OCI-LY7 (cell line): ENCODE measurements around the gene RNF5. TPM values are rescaled to one million over a fixed set of nuclear protein-coding genes. Genes with fewer than 3 reads are reported as not detected.

Experiments used
- BruUV-seq: library from RNA; stranded (reverse); fragments of 400-500 nt; replicated peaks from 2 replicates; lab custom pipeline; 2021; lab: Mats Ljungman, UMichigan
- CTCF ChIA-PET: fragments of 300-600 bp; sonication (Branson Sonifier 250); formaldehyde crosslinking; loops from one replicate; lab custom pipeline; 2022; ENCODE audit warnings: antibody characterized with exemption; ENCODE audit not compliant: unreplicated experiment; lab: Charles Lee
- POLR2A ChIA-PET: fragments of 300-600 bp; sonication (Branson Sonifier 250); formaldehyde crosslinking; loops from one replicate; lab custom pipeline; 2022; ENCODE audit warnings: antibody characterized with exemption; lab: Charles Lee
- DNase-seq: peaks from one replicate; pipeline ENCODE4 v3.0.0-alpha.2; 2015; ENCODE audit warnings: low spot score
- H2AFZ ChIP-seq: fragments of 200-600 bp; sonication (generic), shearing (Covaris generic); 2 replicates; pipeline ENCODE4 v1.6.1; 2014; ENCODE audit warnings: mild to moderate bottlenecking, antibody characterized with exemption, low read length, moderate library complexity
- H3K27ac ChIP-seq: fragments of 200-600 bp; sonication (generic); 2 replicates; pipeline ENCODE4 v1.5.1; 2014; ENCODE audit warnings: mixed run types, low read depth, mild to moderate bottlenecking, moderate library complexity, low read length, inconsistent platforms; ENCODE audit not compliant: poor library complexity, severe bottlenecking
- H3K36me3 ChIP-seq: fragments of 200-600 bp; sonication (generic); 2 replicates; pipeline ENCODE4 v1.6.1; 2014; ENCODE audit warnings: mild to moderate bottlenecking, antibody characterized with exemption, low read length, moderate library complexity, mixed read lengths; ENCODE audit not compliant: insufficient read depth
- H3K4me1 ChIP-seq: fragments of 200-600 bp; sonication (generic); 2 replicates; pipeline ENCODE4 v1.5.1; 2014; ENCODE audit warnings: mild to moderate bottlenecking, low read length; ENCODE audit not compliant: insufficient read depth, poor library complexity, severe bottlenecking
- H3K4me2 ChIP-seq: fragments of 200-600 bp; sonication (generic); 2 replicates; pipeline ENCODE4 v1.6.1; 2014; ENCODE audit warnings: mild to moderate bottlenecking, low read length
- H3K4me3 ChIP-seq: fragments of 200-600 bp; sonication (generic); 2 replicates; pipeline ENCODE4 v1.5.1; 2014; ENCODE audit warnings: mild to moderate bottlenecking, low read depth, low read length; ENCODE audit not compliant: poor library complexity, severe bottlenecking
- H3K79me2 ChIP-seq: fragments of 200-600 bp; sonication (generic); 2 replicates; pipeline ENCODE4 v1.6.1; 2016; ENCODE audit warnings: low read depth, mild to moderate bottlenecking, low read length, moderate library complexity, mixed read lengths; ENCODE audit not compliant: insufficient read depth
- H3K9me2 ChIP-seq: fragments of 200-600 bp; sonication (generic); 2 replicates; pipeline ENCODE4 v1.6.1; 2016; ENCODE audit warnings: mild to moderate bottlenecking, low read length, mixed read lengths; ENCODE audit not compliant: insufficient read depth
- H3K9me3 ChIP-seq: fragments of 200-600 bp; sonication (generic); 2 replicates; pipeline ENCODE4 v1.6.1; 2014; ENCODE audit warnings: mild to moderate bottlenecking, mixed run types, low read length, mixed read lengths
- H4K20me1 ChIP-seq: fragments of 200-600 bp; sonication (generic); 2 replicates; pipeline ENCODE4 v1.6.1; 2014; ENCODE audit warnings: mild to moderate bottlenecking, antibody characterized with exemption, low read length, moderate library complexity, mixed read lengths; ENCODE audit not compliant: insufficient read depth
- EZH2phosphoT487 ChIP-seq: fragments of 200-600 bp; sonication (generic); IDR thresholded peaks from 2 replicates; pipeline ENCODE4 v1.6.1; 2018; ENCODE audit warnings: low read depth, borderline replicate concordance, mild to moderate bottlenecking, mixed run types, antibody characterized with exemption, low read length, moderate library complexity, mixed read lengths
- intact Hi-C: fragments of 100-400 bp; cut with micrococcal nuclease; formaldehyde crosslinking; loops from one replicate; pipeline ENCODE4 v1.10.0; 2022; ENCODE audit not compliant: unreplicated experiment
- microRNA-seq: library from miRNA; unstranded; fragments of <30 nt; microRNA quantifications from one replicate; pipeline ENCODE4 v1.2.0, GENCODE V29; 2022; ENCODE audit warnings: borderline replicate concordance
- small RNA-seq: library from RNA; depleted of rRNA; stranded (forward); fragments of <200 nt; gene quantifications from one replicate; pipeline ENCODE3, GENCODE V24; 2014
- total RNA-seq, 2 experiments: library from RNA; depleted of rRNA in 1 of 2; stranded (reverse); fragments of >200 nt in 1 of 2; shearing (Covaris generic) in 1 of 2; gene quantifications; 2 replicates each; pipeline ENCODE4 v1.2.3, GENCODE V29; 2014 to 2022
- TF ChIP-seq, protein P1 (sequence below): fragments of 200-600 bp; sonication (generic); conservative IDR thresholded peaks from 2 replicates; pipeline ENCODE4 v1.5.1; 2014; ENCODE audit warnings: mild to moderate bottlenecking, antibody characterized with exemption, low read length, moderate library complexity, mixed read lengths

The RNF5 gene
- total RNA-seq, 2 experiments from 2014 or later = 50.6 to 59.9 TPM

DNA sequence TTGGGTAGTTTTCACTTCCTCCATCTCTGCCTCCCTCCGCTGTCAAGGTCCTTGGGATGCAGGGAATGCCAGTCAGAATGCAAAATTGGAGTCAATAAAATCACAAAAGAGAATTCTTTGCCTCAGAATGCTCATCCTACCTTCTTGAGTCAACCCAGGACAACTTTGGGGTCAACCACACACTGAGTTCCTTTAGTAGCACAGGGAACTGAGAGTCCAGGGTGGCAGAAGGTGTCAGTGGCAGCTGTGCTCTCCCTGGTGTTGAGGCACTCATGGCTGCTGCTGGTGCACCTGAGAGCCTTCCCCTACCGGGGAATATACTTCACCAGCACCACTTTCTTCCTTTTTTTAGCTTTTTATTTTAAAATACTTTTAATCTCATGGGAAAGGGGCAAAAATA is 46.5 kb downstream of the RNF5 start:
- no peaks in the 10 kb centered on the region for H3K79me2 ChIP-seq
- intact Hi-C loops = loop anchor here (2.0 kb wide), 2 partner anchors 30 to 70 kb away; partner anchors contain the start of gene PPT2
- peak overlapping the region; percentile 10 for H3K4me3 ChIP-seq
- DNase-seq = peak; percentile 81
- H3K27ac ChIP-seq = peak overlapping the region; percentile 63
- TF ChIP-seq, protein P1, sequence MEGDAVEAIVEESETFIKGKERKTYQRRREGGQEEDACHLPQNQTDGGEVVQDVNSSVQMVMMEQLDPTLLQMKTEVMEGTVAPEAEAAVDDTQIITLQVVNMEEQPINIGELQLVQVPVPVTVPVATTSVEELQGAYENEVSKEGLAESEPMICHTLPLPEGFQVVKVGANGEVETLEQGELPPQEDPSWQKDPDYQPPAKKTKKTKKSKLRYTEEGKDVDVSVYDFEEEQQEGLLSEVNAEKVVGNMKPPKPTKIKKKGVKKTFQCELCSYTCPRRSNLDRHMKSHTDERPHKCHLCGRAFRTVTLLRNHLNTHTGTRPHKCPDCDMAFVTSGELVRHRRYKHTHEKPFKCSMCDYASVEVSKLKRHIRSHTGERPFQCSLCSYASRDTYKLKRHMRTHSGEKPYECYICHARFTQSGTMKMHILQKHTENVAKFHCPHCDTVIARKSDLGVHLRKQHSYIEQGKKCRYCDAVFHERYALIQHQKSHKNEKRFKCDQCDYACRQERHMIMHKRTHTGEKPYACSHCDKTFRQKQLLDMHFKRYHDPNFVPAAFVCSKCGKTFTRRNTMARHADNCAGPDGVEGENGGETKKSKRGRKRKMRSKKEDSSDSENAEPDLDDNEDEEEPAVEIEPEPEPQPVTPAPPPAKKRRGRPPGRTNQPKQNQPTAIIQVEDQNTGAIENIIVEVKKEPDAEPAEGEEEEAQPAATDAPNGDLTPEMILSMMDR = 0 out of 2 replicates have a peak, but pooled peaks have one; percentile 14
- no peak for TF ChIP-seq EZH2phosphoT487
- H3K9me2 ChIP-seq = no peaks in the 10 kb centered on the region
- POLR2A ChIA-PET = interaction anchor here (0.5 to 1.8 kb wide), 2 partner anchors 18 to 27 kb away, joined by 5 to 6 read pairs; no protein-coding TSS in a partner anchor
- no peaks in the 10 kb centered on the region for H3K9me3 ChIP-seq
- peak overlapping the region; percentile 46; the same call in 1 of the 2 replicates for H2AFZ ChIP-seq
- peaks cover 56% of the 10 kb centered on the region for H3K4me1 ChIP-seq
- no TSS peak for BruUV-seq
- H3K4me2 ChIP-seq = peak overlapping the region; percentile 56
- H4K20me1 ChIP-seq = no peaks in the 10 kb centered on the region
- CTCF ChIA-PET = no interaction called here
- H3K36me3 ChIP-seq = no peaks in the 10 kb centered on the region

DNA sequence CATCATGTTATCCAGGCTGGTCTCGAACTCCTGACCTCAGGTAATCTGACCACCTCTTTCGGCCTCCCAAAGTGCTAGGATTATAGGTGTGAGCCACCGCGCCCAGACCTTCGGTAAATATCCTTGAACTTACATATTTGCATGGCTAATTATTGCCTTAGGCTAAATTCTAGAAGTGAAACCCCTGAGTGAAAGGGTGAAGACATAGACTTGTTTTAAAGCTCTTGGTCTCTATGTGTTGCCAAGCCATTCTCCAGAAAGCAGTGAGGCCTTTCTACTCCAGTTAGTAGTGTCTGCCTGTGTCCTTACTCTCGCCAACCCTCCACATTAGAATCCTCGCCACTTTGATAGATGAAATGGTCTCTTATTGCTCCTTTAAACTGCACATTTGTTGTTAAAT is 48.2 kb downstream of the RNF5 start:
- ChIA-PET CTCF (no interaction called here), POLR2A (interaction anchor here (0.7 to 1.0 kb wide), 2 partner anchors 151 to 327 kb away, joined by 3 read pairs; no protein-coding TSS in a partner anchor)
- peak overlapping the region; percentile 11 for H3K27ac ChIP-seq

More for the DNA sequence above, 48.2 kb downstream of the RNF5 start:
- DNase-seq = no peak
- Histone ChIP-seq H2AFZ (peak overlapping the region; percentile 34; the same call in 1 of the 2 replicates), H3K79me2 (no peaks in the 10 kb centered on the region), H3K4me3 (no peak overlapping the region), H3K4me1 (peaks cover 51% of the 10 kb centered on the region), H3K9me3 (no peaks in the 10 kb centered on the region), H3K4me2 (no peak overlapping the region), H3K36me3 (no peaks in the 10 kb centered on the region), H3K9me2 (no peaks in the 10 kb centered on the region), H4K20me1 (no peaks in the 10 kb centered on the region)
- intact Hi-C loops = no loop called here
- TF ChIP-seq, protein P1 = no peak
- BruUV-seq = no TSS peak

Small RNA genes lying within 50 kb of the gene (microRNA-seq; reads per million reads assigned to microRNA genes)
- 2.3 reads per million for gene MIR6721
- gene MIR6833 = not detected

Small RNA genes lying within 50 kb of the gene (small RNA-seq; reads per million reads assigned to genes)
- gene AL662884.1 = not detected
- not detected for gene MIR6833

Other genes starting within 250 kb of the RNF5 start
- 1.1 TPM in 1 of 2 replicates, not detected in the other for gene CFB, start 232.3 kb upstream of the RNF5 start, total RNA-seq (2014; rRNA removed; shearing (Covaris generic))
- gene CFB, start 232.3 kb upstream of the RNF5 start, total RNA-seq (2022) = 1.2 and 2.4 TPM in 2 replicates
- 94.8 and 134 TPM in 2 replicates for gene NELFE, start 219.4 kb upstream of the RNF5 start, total RNA-seq (2014; rRNA removed; shearing (Covaris generic))
- gene NELFE, start 219.4 kb upstream of the RNF5 start, total RNA-seq (2022) = 76.1 and 77.8 TPM in 2 replicates
- 45.8 and 62.2 TPM in 2 replicates for gene SKIC2, start 219.2 kb upstream of the RNF5 start, total RNA-seq (2014; rRNA removed; shearing (Covaris generic))
- gene SKIC2, start 219.2 kb upstream of the RNF5 start, total RNA-seq (2022) = 69.8 and 77.5 TPM in 2 replicates
- 34.9 and 36.5 TPM in 2 replicates for gene DXO, start 206.3 kb upstream of the RNF5 start, total RNA-seq (2014; rRNA removed; shearing (Covaris generic))
- gene DXO, start 206.3 kb upstream of the RNF5 start, total RNA-seq (2022) = 17.5 and 28.0 TPM in 2 replicates
- gene C4A, start 196.3 kb upstream of the RNF5 start, total RNA-seq (2014; rRNA removed; shearing (Covaris generic)) = 2.2 and 2.9 TPM in 2 replicates
- 4.8 and 6.6 TPM in 2 replicates for gene C4A, start 196.3 kb upstream of the RNF5 start, total RNA-seq (2022)
- gene C4B, start 163.6 kb upstream of the RNF5 start, total RNA-seq (2014; rRNA removed; shearing (Covaris generic)) = 2.5 and 2.9 TPM in 2 replicates
- 3.7 and 4.2 TPM in 2 replicates for gene C4B, start 163.6 kb upstream of the RNF5 start, total RNA-seq (2022)
- gene CYP21A2, start 140.0 kb upstream of the RNF5 start, total RNA-seq (2014; rRNA removed; shearing (Covaris generic)) = not detected in 2 replicates
- not detected in 2 replicates for gene CYP21A2, start 140.0 kb upstream of the RNF5 start, total RNA-seq (2022)
- 1.7 and 7.1 TPM in 2 replicates for gene TNXB, start 69.1 kb upstream of the RNF5 start, total RNA-seq (2014; rRNA removed; shearing (Covaris generic))
- gene TNXB, start 69.1 kb upstream of the RNF5 start, total RNA-seq (2022) = 9.2 and 10.5 TPM in 2 replicates
- gene ATF6B, start 50.2 kb upstream of the RNF5 start, total RNA-seq (2014; rRNA removed; shearing (Covaris generic)) = 44.8 and 57.7 TPM in 2 replicates
- gene ATF6B, start 50.2 kb upstream of the RNF5 start, total RNA-seq (2022) = 122 and 125 TPM in 2 replicates
- gene FKBPL, start 48.1 kb upstream of the RNF5 start, total RNA-seq (2014; rRNA removed; shearing (Covaris generic)) = 10.1 and 11.6 TPM in 2 replicates
- 8.2 and 8.4 TPM in 2 replicates for gene FKBPL, start 48.1 kb upstream of the RNF5 start, total RNA-seq (2022)
- gene PRRT1, start 26.5 kb upstream of the RNF5 start, total RNA-seq (2014; rRNA removed; shearing (Covaris generic)) = 0.13 and 0.47 TPM in 2 replicates
- gene PRRT1, start 26.5 kb upstream of the RNF5 start, total RNA-seq (2022) = 2.4 and 3.5 TPM in 2 replicates
- gene PPT2, start 24.3 kb upstream of the RNF5 start, total RNA-seq (2014; rRNA removed; shearing (Covaris generic)) = 111 and 130 TPM in 2 replicates
- gene PPT2, start 24.3 kb upstream of the RNF5 start, total RNA-seq (2022) = 34.1 and 39.0 TPM in 2 replicates
- gene EGFL8, start 13.8 kb upstream of the RNF5 start, total RNA-seq (2014; rRNA removed; shearing (Covaris generic)) = 7.4 and 11.4 TPM in 2 replicates
- 21.6 and 23.0 TPM in 2 replicates for gene EGFL8, start 13.8 kb upstream of the RNF5 start, total RNA-seq (2022)
- 18.0 and 24.5 TPM in 2 replicates for gene AGPAT1, start 2.3 kb upstream of the RNF5 start, total RNA-seq (2014; rRNA removed; shearing (Covaris generic))
- 28.1 and 30.1 TPM in 2 replicates for gene AGPAT1, start 2.3 kb upstream of the RNF5 start, total RNA-seq (2022)
- gene AGER, start 5.8 kb downstream of the RNF5 start, total RNA-seq (2014; rRNA removed; shearing (Covaris generic)) = 6.6 and 6.7 TPM in 2 replicates
- gene AGER, start 5.8 kb downstream of the RNF5 start, total RNA-seq (2022) = 26.9 and 29.9 TPM in 2 replicates
- 23.1 and 23.7 TPM in 2 replicates for gene PBX2, start 11.8 kb downstream of the RNF5 start, total RNA-seq (2014; rRNA removed; shearing (Covaris generic))
- 77.3 and 80.5 TPM in 2 replicates for gene PBX2, start 11.8 kb downstream of the RNF5 start, total RNA-seq (2022)
- 94.4 and 101 TPM in 2 replicates for gene GPSM3, start 14.2 kb downstream of the RNF5 start, total RNA-seq (2014; rRNA removed; shearing (Covaris generic))
- 99.9 and 100 TPM in 2 replicates for gene GPSM3, start 14.2 kb downstream of the RNF5 start, total RNA-seq (2022)
- gene NOTCH4, start 45.7 kb downstream of the RNF5 start, total RNA-seq (2014; rRNA removed; shearing (Covaris generic)) = 0.93 and 1.4 TPM in 2 replicates
- 2.1 and 2.4 TPM in 2 replicates for gene NOTCH4, start 45.7 kb downstream of the RNF5 start, total RNA-seq (2022)
- not detected in 2 replicates for gene TSBP1, start 193.5 kb downstream of the RNF5 start, total RNA-seq (2014; rRNA removed; shearing (Covaris generic))
- gene TSBP1, start 193.5 kb downstream of the RNF5 start, total RNA-seq (2022) = not detected in 2 replicates
- 2.9 and 3.1 TPM in 2 replicates for gene BTNL2, start 228.8 kb downstream of the RNF5 start, total RNA-seq (2014; rRNA removed; shearing (Covaris generic))
- 4.9 and 5.1 TPM in 2 replicates for gene BTNL2, start 228.8 kb downstream of the RNF5 start, total RNA-seq (2022)